H1 (cell line): ENCODE measurements around the gene PFKP. TPM values are rescaled to one million over a fixed set of nuclear protein-coding genes. Genes with fewer than 3 reads are reported as not detected.

Experiments
- CTCF ChIA-PET: fragments of 300-600 bp; sonication (Branson Sonifier 250); formaldehyde crosslinking; loops from one replicate; lab custom pipeline; 2021; ENCODE audit not compliant: partially characterized antibody; lab: Charles Lee
- POLR2A ChIA-PET: fragments of 300-600 bp; sonication (Branson Sonifier 250); formaldehyde crosslinking; loops from one replicate; lab custom pipeline; 2021; ENCODE audit warnings: inconsistent platforms; ENCODE audit not compliant: partially characterized antibody; lab: Charles Lee
- DNase-seq, 2 experiments: peaks; one replicate each; pipeline versions ENCODE4 v3.0.0 to v3.0.0-alpha.2; 2010 to 2022; ENCODE audit warnings: low spot score in 2 of 2, low read depth in 1 of 2, mixed read lengths in 1 of 2
- FAIRE-seq: peaks from 2 replicates; lab custom pipeline; 2011; peaks lifted over from hg19 to GRCh38; lab: Jason Lieb, UNC
- H2AFZ ChIP-seq: 2 replicates; pipeline ENCODE4 v1.8.1; 2012; ENCODE audit warnings: low read length, inconsistent platforms
- H2AK5ac ChIP-seq: 2 replicates; pipeline ENCODE4 v1.6.1; 2013; ENCODE audit warnings: low read depth, low read length
- H2BK120ac ChIP-seq: replicated peaks from 2 replicates; pipeline ENCODE3; 2013; ENCODE audit warnings: low read depth, low read length, inconsistent platforms
- H2BK12ac ChIP-seq: 2 replicates; pipeline ENCODE4 v1.6.1; 2013; ENCODE audit warnings: low read depth, low read length
- H2BK15ac ChIP-seq: 2 replicates; pipeline ENCODE4 v1.6.1; 2013; ENCODE audit warnings: low read length
- H2BK20ac ChIP-seq: 2 replicates; pipeline ENCODE4 v1.6.1; 2013; ENCODE audit warnings: low read length
- H2BK5ac ChIP-seq: 2 replicates; pipeline ENCODE4 v1.6.1; 2013; ENCODE audit warnings: low read depth, low read length
- H3K14ac ChIP-seq: 2 replicates; pipeline ENCODE4 v1.6.1; 2013; ENCODE audit warnings: inconsistent platforms; ENCODE audit not compliant: insufficient read length
- H3K18ac ChIP-seq: 2 replicates; pipeline ENCODE4 v1.6.1; 2013; ENCODE audit warnings: low read length; ENCODE audit errors: extremely low read depth
- H3K23ac ChIP-seq: 2 replicates; pipeline ENCODE4 v1.6.1; 2013; ENCODE audit warnings: inconsistent platforms; ENCODE audit not compliant: insufficient read length
- H3K23me2 ChIP-seq: 2 replicates; pipeline ENCODE4 v1.6.1; 2013; ENCODE audit warnings: low read depth, low read length
- H3K27ac ChIP-seq: 2 replicates; pipeline ENCODE4 v1.6.1; 2011; ENCODE audit warnings: low read depth, low read length, inconsistent platforms
- H3K27me3 ChIP-seq, 4 experiments: replicated peaks in 1 of 4; 1 replicate in 1 of 4; 2 replicates in 3 of 4; pipeline versions ENCODE4 v1.6.1 to v1.8.1; 2011 to 2013; ENCODE audit warnings: low read length in 3 of 4, mild to moderate bottlenecking in 3 of 4, inconsistent platforms in 2 of 4, mixed read lengths in 2 of 4, moderate library complexity in 1 of 4; ENCODE audit not compliant: control insufficient read depth in 3 of 4, insufficient read depth in 3 of 4; ENCODE audit errors: extremely low read depth in 1 of 4
- H3K36me3 ChIP-seq, 4 experiments: 2 replicates each; pipeline versions ENCODE4 v1.6.1 to v1.8.1; 2011 to 2013; ENCODE audit warnings: mild to moderate bottlenecking in 4 of 4, low read length in 3 of 4, moderate library complexity in 2 of 4, control low read depth in 1 of 4, inconsistent platforms in 1 of 4; ENCODE audit not compliant: insufficient read depth in 4 of 4, control insufficient read depth in 2 of 4
- H3K4ac ChIP-seq: replicated peaks from 2 replicates; pipeline ENCODE3; 2013; ENCODE audit warnings: low read length, low read depth, mixed read lengths, inconsistent platforms; ENCODE audit not compliant: insufficient read length
- H3K4me1 ChIP-seq, 4 experiments: replicated peaks in 1 of 4; 1 replicate in 1 of 4; 2 replicates in 3 of 4; pipeline versions ENCODE4 v1.6.1 to v1.8.1; 2011 to 2013; ENCODE audit warnings: low read length in 3 of 4, inconsistent platforms in 2 of 4, mixed read lengths in 1 of 4; ENCODE audit not compliant: insufficient read depth in 4 of 4, control insufficient read depth in 3 of 4
- H3K4me2 ChIP-seq, 2 experiments: 2 replicates each; pipeline versions ENCODE4 v1.6.1 to v1.8.1; 2011 to 2013; ENCODE audit warnings: low read depth in 2 of 2, low read length in 2 of 2, control low read depth in 1 of 2, inconsistent platforms in 1 of 2, mild to moderate bottlenecking in 1 of 2; ENCODE audit not compliant: insufficient read depth in 1 of 2
- H3K4me3 ChIP-seq, 4 experiments: fragments of 200-600, 300-600 bp in 1 of 4; sonication (generic), shearing (Covaris generic), sonication (Bioruptor Twin) in 1 of 4; 2 replicates each; pipeline versions ENCODE4 v1.5.1 to v1.8.1; 2011 to 2016; ENCODE audit warnings: low read length in 4 of 4, low read depth in 3 of 4, control low read depth in 2 of 4, inconsistent platforms in 2 of 4, mild to moderate bottlenecking in 2 of 4, mixed read lengths in 1 of 4, moderate library complexity in 1 of 4; ENCODE audit not compliant: insufficient read depth in 2 of 4; ENCODE audit errors: extremely low read depth in 1 of 4
- H3K56ac ChIP-seq: replicated peaks from 2 replicates; pipeline ENCODE3; 2013; ENCODE audit warnings: low read depth, mild to moderate bottlenecking, mixed read lengths, low read length, inconsistent platforms; ENCODE audit not compliant: insufficient read length
- H3K79me1 ChIP-seq: 2 replicates; pipeline ENCODE4 v1.6.1; 2013; ENCODE audit warnings: low read depth, low read length, control low read depth
- H3K79me2 ChIP-seq, 2 experiments: 2 replicates each; pipeline versions ENCODE4 v1.6.1 to v1.8.1; 2012 to 2013; ENCODE audit warnings: low read length in 2 of 2, mild to moderate bottlenecking in 2 of 2, inconsistent platforms in 1 of 2; ENCODE audit not compliant: insufficient read depth in 2 of 2, control insufficient read depth in 1 of 2
- H3K9ac ChIP-seq, 4 experiments: replicated peaks in 1 of 4; 1 replicate in 1 of 4; 2 replicates in 3 of 4; pipeline versions ENCODE4 v1.6.1 to v1.8.1; 2011 to 2013; ENCODE audit warnings: low read depth in 3 of 4, low read length in 3 of 4, control low read depth in 2 of 4, mild to moderate bottlenecking in 2 of 4, moderate library complexity in 2 of 4, inconsistent platforms in 1 of 4; ENCODE audit errors: extremely low read depth in 1 of 4
- H3K9me3 ChIP-seq, 2 experiments: 2 replicates each; pipeline versions ENCODE4 v1.6.1 to v1.8.1; 2012 to 2013; ENCODE audit warnings: mild to moderate bottlenecking in 2 of 2, moderate library complexity in 2 of 2, control low read depth in 1 of 2, inconsistent platforms in 1 of 2, low read depth in 1 of 2, low read length in 1 of 2, mixed read lengths in 1 of 2; ENCODE audit not compliant: insufficient read depth in 2 of 2
- H4K20me1 ChIP-seq, 2 experiments: replicated peaks in 1 of 2; 2 replicates each; pipeline versions ENCODE3 to v1.8.1; 2011 to 2013; ENCODE audit warnings: inconsistent platforms in 2 of 2, low read length in 2 of 2, mild to moderate bottlenecking in 1 of 2; ENCODE audit not compliant: insufficient read depth in 2 of 2, control insufficient read depth in 1 of 2
- H4K5ac ChIP-seq: 2 replicates; pipeline ENCODE4 v1.6.1; 2013; ENCODE audit warnings: low read length, low read depth, mixed read lengths, inconsistent platforms; ENCODE audit not compliant: insufficient read length
- H4K8ac ChIP-seq: 2 replicates; pipeline ENCODE4 v1.8.0; 2013; ENCODE audit warnings: mild to moderate bottlenecking, moderate library complexity, low read length, inconsistent platforms; ENCODE audit not compliant: insufficient read depth; ENCODE audit errors: extremely low read depth
- H4K91ac ChIP-seq: replicated peaks from 2 replicates; pipeline ENCODE3; 2013; ENCODE audit warnings: low read length, mixed read lengths, inconsistent platforms; ENCODE audit not compliant: insufficient read length
- EP300 ChIP-seq, 2 experiments: IDR thresholded peaks; 1 replicate in 1 of 2; 2 replicates in 1 of 2; pipeline ENCODE4 v1.6.1; 2011 to 2012; ENCODE audit warnings: low read depth in 2 of 2, low read length in 2 of 2, mild to moderate bottlenecking in 2 of 2, borderline replicate concordance in 1 of 2, inconsistent platforms in 1 of 2, moderate library complexity in 1 of 2
- GABPA ChIP-seq: IDR thresholded peaks from 2 replicates; pipeline ENCODE4 v1.6.1; 2011; ENCODE audit warnings: mild to moderate bottlenecking, low read length, moderate library complexity, borderline replicate concordance; ENCODE audit not compliant: insufficient read depth
- GTF2F1 ChIP-seq: IDR thresholded peaks from 2 replicates; pipeline ENCODE4 v1.6.1; 2012; ENCODE audit warnings: low read depth, low read length, improper control_type of control experiment, borderline replicate concordance
- HDAC2 ChIP-seq, 2 experiments: fragments of 300-600 bp in 1 of 2; sonication (generic) in 1 of 2; IDR thresholded peaks; 2 replicates each; pipeline ENCODE4 v1.6.1; 2011 to 2012; ENCODE audit warnings: low read depth in 2 of 2, low read length in 2 of 2, mild to moderate bottlenecking in 2 of 2, moderate library complexity in 2 of 2, borderline replicate concordance in 1 of 2, inconsistent platforms in 1 of 2
- HDAC6 ChIP-seq: IDR thresholded peaks from one replicate; pipeline ENCODE4 v1.7.1; 2012; ENCODE audit warnings: low read depth, mild to moderate bottlenecking, inconsistent platforms, low read length, moderate library complexity
- PHF8 ChIP-seq: fragments of 200-600 bp; sonication (generic); conservative IDR thresholded peaks from 2 replicates; pipeline ENCODE4 v1.7.1; 2012; ENCODE audit warnings: low read depth, mild to moderate bottlenecking, inconsistent platforms, low read length, moderate library complexity
- SIRT6 ChIP-seq: IDR thresholded peaks from one replicate; pipeline ENCODE4 v1.7.1; 2012; ENCODE audit warnings: low read length, inconsistent platforms
- SP1 ChIP-seq: IDR thresholded peaks from 2 replicates; pipeline ENCODE4 v1.6.1; 2011; ENCODE audit warnings: low read depth, low read length
- SP2 ChIP-seq: IDR thresholded peaks from 2 replicates; pipeline ENCODE4 v1.6.1; 2012; ENCODE audit warnings: mild to moderate bottlenecking, low read length, inconsistent platforms
- SRF ChIP-seq: IDR thresholded peaks from 2 replicates; pipeline ENCODE4 v1.6.1; 2011; ENCODE audit warnings: mild to moderate bottlenecking, low read depth, low read length, moderate library complexity
- TAF7 ChIP-seq: optimal IDR thresholded peaks from 2 replicates; pipeline ENCODE3; 2011; ENCODE audit warnings: low read depth, mild to moderate bottlenecking, inconsistent platforms, low read length, moderate library complexity, borderline replicate concordance
- TCF12 ChIP-seq: IDR thresholded peaks from 2 replicates; pipeline ENCODE4 v1.6.1; 2011; ENCODE audit warnings: low read depth, mild to moderate bottlenecking, low read length
- WGBS, 2 experiments: shearing (Covaris generic) in 1 of 2; methylation state at CpG; one replicate each; pipeline versions ENCODE4 v1.1.6 to v1.1.7; 2013 to 2015; ENCODE audit warnings: low lambda C conversion rate in 2 of 2, mixed read lengths in 2 of 2, inconsistent platforms in 1 of 2, low coverage in 1 of 2, missing lambda C conversion rate in 1 of 2; ENCODE audit not compliant: insufficient replicate concordance in 2 of 2, insufficient coverage in 1 of 2, insufficient read length in 1 of 2; ENCODE audit errors: extremely low coverage in 1 of 2, missing lambda C conversion rate in 1 of 2; 5-methylcytosine and 5-hydroxymethylcytosine counted together
- polyA plus RNA-seq, 7 experiments: library from polyadenylated mRNA; depleted of rRNA in 3 of 7; stranded (reverse) in 5 of 7; unstranded in 2 of 7; fragments of >200 nt in 5 of 7; fragments of 200-250 nt in 2 of 7; gene quantifications; 1 replicate in 5 of 7; 2 replicates in 1 of 7; 4 replicates in 1 of 7; pipeline versions ENCODE4 v1.2.1 to v1.2.3, GENCODE V29; 2011 to 2013; ENCODE audit warnings: missing spikeins in 2 of 7, mixed read lengths in 2 of 7
- total RNA-seq: library from RNA; stranded (reverse); fragmentation: NEBNext Ultra II Directional; extraction: Animal tissue kit (Norgen Biotek cat#: 25700); gene quantifications from 2 replicates; pipeline ENCODE4 v1.2.1, GENCODE V29; 2021

Gene PFKP
- total and polyA plus RNA-seq, 2 of the 8 experiments (the other 6 are each of a cell fraction or from before 2014, with no cell fraction given): 51.2 to 128 TPM

DNA sequence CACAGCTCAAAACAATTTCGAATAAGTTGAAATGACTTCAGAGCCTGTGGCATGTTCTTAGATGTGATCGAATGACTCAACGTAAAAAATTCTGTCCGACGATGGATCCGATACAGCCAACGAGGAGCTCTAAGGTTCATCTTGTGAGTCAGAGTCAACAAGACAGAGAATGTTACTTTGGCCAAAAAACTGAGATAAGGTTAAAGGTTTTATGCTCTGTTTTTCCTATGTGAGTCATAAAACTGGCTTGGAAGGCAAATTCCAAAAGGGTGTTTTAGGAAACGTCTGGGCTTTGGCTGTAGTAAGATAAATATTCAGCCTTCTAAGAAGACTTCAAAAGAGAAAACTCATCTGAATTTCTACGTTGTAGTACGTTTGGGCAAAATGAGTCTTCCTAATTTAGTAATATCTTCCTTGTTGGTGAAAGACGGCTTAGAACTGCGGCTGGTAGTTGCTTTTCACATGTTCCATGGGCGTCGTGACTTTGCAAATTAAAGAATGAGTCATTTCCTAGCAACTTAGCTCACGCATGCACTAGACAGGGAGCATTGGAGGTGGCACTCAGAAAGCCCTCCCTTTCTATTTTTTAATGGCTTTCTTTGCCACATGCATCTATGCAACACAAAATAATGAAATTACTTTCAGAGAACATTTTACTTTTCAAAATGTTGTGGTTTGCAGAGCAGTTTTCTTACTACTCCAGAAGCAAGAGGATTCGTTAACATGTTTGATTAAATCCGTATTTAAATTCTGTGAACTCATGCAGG lies 28.2 kb downstream of the PFKP start:
- no peak overlapping the region for H3K9ac ChIP-seq
- no peak overlapping the region for H3K14ac ChIP-seq
- FAIRE-seq (no peak), DNase-seq (no peak)
- H3K27me3 ChIP-seq: no peaks in the 10 kb centered on the region
- no peak overlapping the region for H4K5ac ChIP-seq
- CTCF ChIA-PET: interaction anchor here (0.7 to 2.1 kb wide), 5 partner anchors 43 to 1685 kb away, joined by 3 to 4 read pairs (median 3); no protein-coding TSS in a partner anchor
- H3K23ac ChIP-seq: no peak overlapping the region
- no peak overlapping the region for H3K56ac ChIP-seq
- no peak overlapping the region for H2AK5ac ChIP-seq
- 89% methylated on average over 17 of the region's 17 CpGs; no CpG with 5 or more reads in 1 of the 2 experiments for WGBS, 2 experiments
- POLR2A ChIA-PET: interaction anchor here (0.7 to 1.6 kb wide), 3 partner anchors 19 to 1053 kb away, joined by 3 to 4 read pairs (median 3); no protein-coding TSS in a partner anchor
- H2BK5ac ChIP-seq: no peak overlapping the region
- peaks cover 2 to 27% (median 7%) of the 10 kb centered on the region in 4 experiments; a peak in 6 of 8 replicates for H3K36me3 ChIP-seq
- no peak overlapping the region for H2BK20ac ChIP-seq
- H3K27ac ChIP-seq: no peak overlapping the region
- H3K4me3 ChIP-seq: no peak overlapping the region
- no peak overlapping the region for H4K91ac ChIP-seq
- H2BK120ac ChIP-seq: no peak overlapping the region
- no peak overlapping the region for H3K4ac ChIP-seq
- peaks cover under 1 to 3% (median under 1%) of the 10 kb centered on the region in 4 experiments; a peak in 6 of 7 replicates for H3K4me1 ChIP-seq
- H3K9me3 ChIP-seq: no peaks in the 10 kb centered on the region
- no peak overlapping the region for H2BK15ac ChIP-seq
- H2AFZ ChIP-seq: no peak overlapping the region
- H3K79me2 ChIP-seq: peaks cover 0 to 80% of the 10 kb centered on the region in 2 experiments; a peak in 3 of 4 replicates
- no peak overlapping the region for H2BK12ac ChIP-seq
- peaks cover 11 to 14% of the 10 kb centered on the region in 2 experiments for H4K20me1 ChIP-seq
- H3K4me2 ChIP-seq: no peak overlapping the region
- peaks cover 4% of the 10 kb centered on the region; the same call in 1 of the 2 replicates for H3K23me2 ChIP-seq
- no peak overlapping the region for H4K8ac ChIP-seq
- H3K79me1 ChIP-seq: peaks cover 10% of the 10 kb centered on the region
- H3K18ac ChIP-seq: no peak overlapping the region
- no peak for TF ChIP-seq PHF8
- no peak for TF ChIP-seq SP1
- no peak for TF ChIP-seq TAF7
- TF ChIP-seq GTF2F1: no peak
- TF ChIP-seq HDAC6: no peak
- no peak for TF ChIP-seq SRF
- no peak for TF ChIP-seq GABPA
- TF ChIP-seq EP300 (IDR thresholded peaks at IDR 0.05; ENCODE audit: borderline replicate concordance in 1 of 2, low read depth in 2 of 2, low read length in 2 of 2): no peak
- no peak for TF ChIP-seq SIRT6
- no peak for TF ChIP-seq SP2
- no peak for TF ChIP-seq HDAC2 (IDR thresholded peaks at IDR 0.05; ENCODE audit: borderline replicate concordance in 1 of 2, low read depth in 2 of 2, low read length in 2 of 2)
- no peak for TF ChIP-seq TCF12
